Prostate gland (tissue), 2 donors: Measurements from ENCODE around the gene CCDC188. TPM values are rescaled to one million over a fixed set of nuclear protein-coding genes. Genes with fewer than 3 reads are reported as not detected.

Experiments
- DNase-seq: peaks from one replicate; pipeline ENCODE4 v3.0.0-alpha.2; 2019; ENCODE audit warnings: low spot score
- H3K27ac ChIP-seq, 2 donors: fragments of 200-600 bp; sonication (generic); 2 replicates each; pipeline ENCODE4 v1.5.1; 2017 to 2019
- H3K27me3 ChIP-seq: fragments of 200-600 bp; sonication (generic); replicated peaks from 2 replicates; pipeline ENCODE4 v1.5.1; 2019; ENCODE audit not compliant: insufficient read depth
- H3K36me3 ChIP-seq, 2 donors: fragments of 200-600 bp; sonication (generic); 1 replicate in 1 of 2; 2 replicates in 1 of 2; pipeline versions ENCODE4 v1.5.1 to v1.8.1; 2017 to 2019
- H3K4me1 ChIP-seq: fragments of 200-600 bp; sonication (generic); replicated peaks from 2 replicates; pipeline ENCODE4 v1.5.1; 2019
- H3K4me3 ChIP-seq, 2 donors: fragments of 200-600 bp; sonication (generic); 2 replicates each; pipeline ENCODE4 v1.5.1; 2017 to 2019
- H3K9me3 ChIP-seq: fragments of 200-600 bp; sonication (generic); 2 replicates; pipeline ENCODE4 v1.5.1; 2017
- CTCF ChIP-seq, 4 experiments: fragments of 200-600 bp in 2 of 4; fragments of 450-650 bp in 2 of 4; sonication (generic) in 2 of 4; IDR thresholded peaks; 1 replicate in 3 of 4; 2 replicates in 1 of 4; pipeline ENCODE4 v1.5.1; 2016 to 2019; ENCODE audit warnings: antibody characterized with exemption in 4 of 4, mild to moderate bottlenecking in 2 of 4, moderate library complexity in 2 of 4
- POLR2A ChIP-seq: fragments of 450-650 bp; IDR thresholded peaks from one replicate; pipeline ENCODE4 v1.6.1; 2016; ENCODE audit warnings: antibody characterized with exemption, mild to moderate bottlenecking
- POLR2AphosphoS5 ChIP-seq: sonication (generic); formaldehyde crosslinking; IDR thresholded peaks from one replicate; pipeline ENCODE4 v1.6.1; 2017; ENCODE audit warnings: antibody characterized with exemption
- WGBS: methylation state at CpG from one replicate; pipeline ENCODE4 v1.1.5; 2018; 5-methylcytosine and 5-hydroxymethylcytosine counted together
- intact Hi-C: fragments of 100-400 bp; cut with DNase I; formaldehyde crosslinking; loops from one replicate; pipeline ENCODE4 v1.14.2; 2022
- total RNA-seq, 2 donors: library from RNA; depleted of rRNA; stranded (reverse); fragments of >200 nt; gene quantifications; one replicate each; pipeline ENCODE4 v1.1.0, GENCODE V29; 2016

CCDC188 gene
- total RNA-seq, 2 donors from 2014 or later, result 1.2 TPM; not detected in 1

GRCh38 chr22:20187777-20188566 is 37.1 kb upstream of the CCDC188 start:
- H3K36me3 ChIP-seq, result no peaks in the 10 kb centered on the region
- no peak overlapping the region for H3K4me3 ChIP-seq
- H3K9me3 ChIP-seq, result no peaks in the 10 kb centered on the region
- DNase-seq, result no peak
- TF ChIP-seq POLR2AphosphoS5 (no peak), CTCF (IDR thresholded peaks at IDR 0.05) (no peak), POLR2A (no peak)
- intact Hi-C loops, result no loop called here
- H3K4me1 ChIP-seq, result no peaks in the 10 kb centered on the region
- 93% methylated on average over 12 of the region's 12 CpGs for WGBS
- no peaks in the 10 kb centered on the region for H3K27me3 ChIP-seq
- no peak overlapping the region for H3K27ac ChIP-seq

- Histone ChIP-seq H3K27me3 (no peaks in the 10 kb centered on the region), H3K4me1 (no peaks in the 10 kb centered on the region), H3K27ac (no peak overlapping the region), H3K36me3 (no peaks in the 10 kb centered on the region), H3K4me3 (no peak overlapping the region), H3K9me3 (no peaks in the 10 kb centered on the region)
- no peak for DNase-seq
- WGBS, result 76% methylated on average over 13 of the region's 14 CpGs
- TF ChIP-seq POLR2AphosphoS5 (no peak), POLR2A (no peak), CTCF (IDR thresholded peaks at IDR 0.05) (no peak)
- intact Hi-C loops, result no loop called here
Measured at GRCh38 chr22:20186871-20187546, 36.2 kb upstream of the CCDC188 start.

GRCh38 chr22:20186183-20186870 is 35.5 kb upstream of the CCDC188 start:
- Histone ChIP-seq H3K4me1 (no peaks in the 10 kb centered on the region), H3K36me3 (no peaks in the 10 kb centered on the region), H3K27ac (no peak overlapping the region), H3K9me3 (no peaks in the 10 kb centered on the region), H3K27me3 (no peaks in the 10 kb centered on the region), H3K4me3 (no peak overlapping the region)
- 79% methylated on average over 10 of the region's 10 CpGs for WGBS
- TF ChIP-seq CTCF (IDR thresholded peaks at IDR 0.05) (no peak), POLR2AphosphoS5 (no peak), POLR2A (no peak)
- intact Hi-C loops, result no loop called here
- DNase-seq, result no peak

- WGBS, result 80% methylated on average over 6 of the region's 6 CpGs
- Histone ChIP-seq H3K36me3 (no peaks in the 10 kb centered on the region), H3K4me1 (no peaks in the 10 kb centered on the region), H3K27me3 (no peaks in the 10 kb centered on the region), H3K27ac (no peak overlapping the region), H3K9me3 (no peaks in the 10 kb centered on the region), H3K4me3 (no peak overlapping the region)
- intact Hi-C loops, result no loop called here
- DNase-seq, result no peak
- TF ChIP-seq POLR2A (no peak), POLR2AphosphoS5 (no peak), CTCF (IDR thresholded peaks at IDR 0.05) (no peak)
Measured at GRCh38 chr22:20185750-20186149, 34.9 kb upstream of the CCDC188 start.
